ENCODE data around the gene NDUFA11.
A peak's percentile ranks its signal among the peaks of the same experiment; 100 is the strongest.
"Not testable (repeated sequence)": the region's sequence is repeated elsewhere in the genome, so short reads cannot be mapped to it uniquely, and the experiment has no call there.

The NDUFA11 gene

DNA sequence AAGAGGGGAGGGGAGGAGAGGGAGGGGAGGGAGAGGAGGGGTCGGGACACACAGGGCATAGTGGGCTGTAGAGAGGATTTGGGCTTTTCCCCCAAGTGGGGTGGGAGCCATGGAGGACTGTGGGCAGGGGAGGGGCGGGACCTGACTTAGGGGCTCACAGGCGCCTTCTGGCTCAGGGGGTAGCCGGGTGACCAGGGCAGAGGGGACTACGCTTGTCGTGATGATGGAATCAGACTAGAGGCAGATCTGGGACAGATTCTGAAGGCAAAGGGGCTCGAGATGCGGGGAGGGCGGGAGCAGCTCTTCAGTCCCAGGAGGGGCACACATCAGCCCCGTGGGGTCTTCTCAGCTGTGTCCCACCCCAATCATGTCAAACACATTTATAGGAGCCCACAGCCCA, 13.5 kb downstream of the NDUFA11 start:
- no peak for DNase-seq (ENCODE audit: low spot score)

- DNase-seq (ENCODE audit: low spot score), result no peak
Measured at GRCh38 chr19:5889288-5889971, 14.2 kb downstream of the NDUFA11 start.

GRCh38 chr19:5884065-5884811, 19.4 kb downstream of the NDUFA11 start:
- not testable (repeated sequence) for DNase-seq (ENCODE audit: low spot score)

GRCh38 chr19:5883157-5883873, 20.3 kb downstream of the NDUFA11 start:
- DNase-seq (ENCODE audit: low spot score), result not testable (repeated sequence)

DNA sequence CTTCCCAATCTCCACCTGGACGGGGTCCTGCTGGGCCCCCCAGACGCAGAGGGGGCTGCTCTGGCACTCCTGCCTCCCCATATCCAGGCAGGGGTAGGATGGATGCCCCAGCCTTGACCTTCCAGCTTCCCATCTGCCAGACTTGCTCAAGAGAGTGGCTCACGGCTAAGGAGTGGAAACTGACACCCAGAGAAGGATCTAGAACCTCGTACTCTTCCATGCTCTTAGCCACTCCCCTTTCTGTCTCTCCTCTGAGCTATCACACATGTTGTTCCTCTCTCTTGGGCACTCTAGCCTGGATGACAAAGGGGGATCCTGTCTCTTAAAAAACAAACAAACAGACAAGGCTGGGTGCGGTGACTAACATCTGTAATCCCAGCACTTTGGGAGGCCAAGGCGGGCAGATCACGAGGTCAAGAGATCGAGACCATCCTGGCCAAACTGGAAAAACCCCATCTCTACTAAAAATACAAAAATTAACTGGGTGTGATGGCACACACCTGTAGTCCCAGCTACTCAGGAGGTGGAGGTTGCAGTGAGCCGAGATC, 21.1 kb downstream of the NDUFA11 start:
- DNase-seq (ENCODE audit: low spot score), result no peak

DNA sequence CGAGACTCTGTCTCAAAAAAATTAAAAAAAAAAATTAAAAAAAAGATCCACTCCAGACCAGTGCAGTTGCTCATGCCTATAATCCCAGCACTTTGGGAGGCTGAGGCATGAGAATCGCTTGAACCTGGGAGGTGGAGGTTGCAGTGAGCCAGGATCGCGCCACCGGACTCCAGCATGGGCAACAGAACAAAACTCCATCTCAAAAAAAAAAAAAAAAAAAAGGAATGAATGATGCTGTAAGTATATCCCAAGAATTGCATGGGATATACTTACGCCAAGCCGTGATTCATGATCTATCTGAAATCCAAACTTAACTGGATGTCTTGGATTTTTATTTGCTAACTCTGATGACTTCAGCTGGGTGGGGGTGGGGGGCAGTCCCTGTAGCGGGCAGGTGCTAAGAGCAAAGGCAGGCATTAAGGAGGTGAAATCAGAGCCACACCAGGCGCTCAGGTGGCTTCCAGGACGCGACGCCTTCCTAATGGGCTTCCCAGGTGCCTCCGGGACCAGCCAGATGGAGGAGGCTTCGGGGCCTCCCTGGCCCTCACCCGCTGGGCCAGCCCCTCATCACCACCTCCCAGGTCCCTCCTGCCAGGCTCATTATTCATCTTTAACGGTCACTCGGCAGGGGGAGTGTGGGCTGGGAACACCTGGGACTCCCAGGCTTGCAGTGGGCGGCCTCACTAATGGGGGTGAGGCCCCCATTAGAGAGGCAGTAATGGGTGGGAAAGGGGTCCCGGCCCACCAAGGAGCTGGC, 21.9 kb downstream of the NDUFA11 start:
- DNase-seq (ENCODE audit: low spot score), result no peak

DNA sequence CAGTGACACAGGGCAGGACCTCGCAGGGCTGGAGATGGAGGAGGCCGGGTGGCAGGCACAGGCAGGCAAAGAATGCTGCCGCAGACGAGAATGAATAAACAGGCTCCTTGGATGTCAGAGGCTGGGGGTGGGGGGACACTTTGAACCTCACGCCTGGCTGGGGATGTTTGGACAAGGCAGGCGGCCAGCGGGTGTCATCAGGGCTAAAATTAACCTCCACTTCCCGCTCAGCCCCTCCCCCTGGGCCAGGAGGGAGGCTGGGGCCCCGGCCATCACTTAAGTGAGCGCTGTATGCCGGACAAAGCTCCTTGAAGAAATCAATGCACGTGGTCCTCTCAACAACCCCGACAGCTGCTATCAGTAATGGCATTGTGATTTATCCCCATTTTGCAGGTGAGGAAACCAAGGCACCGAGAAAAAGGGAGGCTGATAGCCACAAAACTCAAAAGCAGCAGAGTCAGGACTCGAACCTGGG, 22.9 kb downstream of the NDUFA11 start:
- peak; percentile 85 for DNase-seq (ENCODE audit: low spot score)

DNA sequence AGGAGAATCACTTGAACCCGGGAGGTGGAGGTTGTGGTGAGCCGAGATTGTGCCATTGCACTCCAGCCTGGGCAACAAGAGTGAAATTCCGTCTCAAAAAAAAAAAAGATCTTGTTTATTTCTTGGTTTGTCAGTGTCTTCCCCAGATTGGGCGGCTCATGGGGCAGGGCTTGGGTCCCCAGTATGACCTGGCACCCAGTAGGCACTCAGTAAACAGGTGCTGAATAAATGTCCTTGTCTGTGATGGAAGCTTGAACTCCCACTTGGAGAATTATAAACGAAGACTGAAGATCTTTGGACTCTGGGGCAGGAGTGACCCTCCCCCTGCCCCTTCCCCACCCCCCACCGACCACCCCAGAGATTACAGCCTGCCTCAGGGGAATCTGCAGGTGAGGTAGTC, 23.4 kb downstream of the NDUFA11 start:
- no peak for DNase-seq (ENCODE audit: low spot score)

GRCh38 chr19:5877882-5878281, 25.7 kb downstream of the NDUFA11 start:
- no peak for DNase-seq (ENCODE audit: low spot score)

GRCh38 chr19:5877427-5877826, 26.2 kb downstream of the NDUFA11 start:
- no peak for DNase-seq (ENCODE audit: low spot score)

DNA sequence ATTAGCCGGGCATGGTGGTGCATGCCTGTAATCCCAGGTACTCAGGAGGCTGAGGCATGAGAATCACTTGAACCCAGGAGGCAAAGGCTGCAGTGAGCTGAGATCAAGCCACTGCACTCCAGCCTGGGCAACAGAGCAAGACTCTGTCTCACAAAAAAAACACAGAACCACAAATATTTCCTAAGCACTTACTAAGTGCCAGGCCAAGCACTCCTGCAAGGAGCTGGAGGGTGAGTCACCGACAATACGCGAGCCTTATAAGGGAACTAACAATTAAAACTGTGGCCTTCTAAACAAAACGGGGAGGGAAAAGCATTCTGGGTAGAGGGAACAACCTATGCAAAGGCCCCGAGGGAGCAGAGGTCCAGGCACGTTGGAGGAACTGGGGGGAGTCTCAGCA, 29.1 kb downstream of the NDUFA11 start:
- peak; percentile 48 for DNase-seq (ENCODE audit: low spot score)

DNA sequence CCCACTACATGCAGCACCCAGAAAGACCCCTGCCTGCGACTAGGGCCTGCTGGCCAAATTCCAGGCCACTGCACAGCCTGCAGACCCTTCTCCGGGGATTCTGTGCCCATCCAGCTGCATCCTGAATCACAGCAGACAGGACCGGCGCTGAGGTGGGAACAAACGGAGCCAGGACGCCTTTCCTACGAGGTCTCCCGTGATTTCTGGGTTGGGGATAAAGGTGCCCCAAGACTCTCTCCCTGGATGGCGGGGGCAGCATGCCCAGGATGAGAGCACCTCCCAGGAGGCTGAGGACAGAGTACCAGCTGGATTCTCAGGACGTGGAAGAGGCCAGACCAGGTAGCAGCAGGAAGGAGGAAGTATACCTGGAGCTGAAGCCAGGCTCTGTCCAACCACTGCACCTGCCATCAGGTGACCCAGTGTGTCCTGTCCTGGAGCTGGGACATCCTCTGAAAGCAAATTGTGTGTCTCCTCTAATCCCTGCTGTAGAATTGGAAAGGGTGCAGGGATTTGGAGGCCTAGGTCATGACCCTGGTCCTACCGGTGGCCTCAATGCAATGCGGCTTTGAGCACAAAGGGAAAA, 29.9 kb downstream of the NDUFA11 start:
- DNase-seq (ENCODE audit: low spot score), result no peak

GRCh38 chr19:5870986-5871394, 32.6 kb downstream of the NDUFA11 start:
- no peak for DNase-seq (ENCODE audit: low spot score)

DNA sequence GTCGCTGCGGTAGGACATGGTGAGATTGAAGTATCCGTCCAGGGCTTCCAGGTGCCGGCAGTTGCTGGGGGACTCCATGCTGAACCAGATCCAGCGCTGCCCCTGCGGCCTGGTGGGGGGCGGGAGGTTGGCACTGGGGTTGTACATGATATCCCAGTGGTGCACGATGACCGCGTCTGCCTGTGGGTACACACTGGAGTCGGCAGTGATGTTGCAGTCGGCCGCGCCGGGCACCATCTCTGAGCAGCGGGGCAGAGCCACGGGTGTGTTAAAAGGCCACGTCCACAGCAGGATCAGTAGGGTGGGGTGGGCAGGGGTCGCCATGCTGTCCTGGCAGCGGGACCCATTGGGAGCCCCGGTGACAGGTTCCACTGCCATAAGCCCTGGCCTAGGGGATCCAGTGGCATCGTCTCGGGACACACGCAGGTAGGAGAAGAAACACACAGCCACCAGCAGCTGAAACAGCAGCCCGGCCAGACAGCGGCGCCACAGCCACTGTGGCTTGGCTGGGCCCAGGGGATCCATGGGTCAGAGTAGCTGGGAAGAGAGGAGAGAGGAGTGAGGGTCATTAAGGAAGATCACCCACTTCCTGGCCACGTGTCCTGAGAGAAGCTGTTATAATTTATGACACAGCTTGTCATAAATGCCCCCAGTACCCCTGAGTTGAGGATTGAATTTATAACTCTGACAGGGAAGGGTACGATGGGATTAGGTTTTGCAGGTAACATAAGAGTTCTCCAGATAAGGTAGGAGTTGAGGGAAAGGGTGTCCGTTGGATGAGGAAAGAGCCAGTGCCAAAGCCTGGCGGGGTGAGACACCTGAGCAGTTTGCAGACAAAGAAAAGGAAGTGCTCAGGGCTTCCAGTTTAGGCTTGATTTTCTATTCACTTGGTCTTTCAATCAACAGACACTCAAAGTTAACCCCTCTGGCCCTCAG, 36.1 kb downstream of the NDUFA11 start:
- no peak for DNase-seq (ENCODE audit: low spot score)

DNA sequence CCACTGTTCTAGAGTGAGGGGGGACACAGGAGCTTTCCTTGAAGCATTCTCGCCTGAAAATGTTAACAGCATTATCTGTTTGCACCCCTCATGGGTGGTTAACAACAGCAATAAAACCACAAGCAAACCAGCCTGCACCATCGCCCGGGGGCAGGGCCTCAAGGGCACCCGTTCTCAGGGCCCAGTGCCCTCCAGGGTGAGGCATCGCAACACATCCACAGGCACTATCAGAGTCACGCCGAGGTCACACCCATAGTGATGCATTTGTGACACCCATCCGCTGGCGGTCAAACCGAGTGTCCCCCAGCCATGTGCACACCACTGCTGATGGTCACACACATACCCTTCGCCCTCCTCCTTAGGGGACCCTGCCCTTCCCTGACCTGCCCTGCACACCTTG, 37.8 kb downstream of the NDUFA11 start:
- DNase-seq (ENCODE audit: low spot score), result no peak

DNA sequence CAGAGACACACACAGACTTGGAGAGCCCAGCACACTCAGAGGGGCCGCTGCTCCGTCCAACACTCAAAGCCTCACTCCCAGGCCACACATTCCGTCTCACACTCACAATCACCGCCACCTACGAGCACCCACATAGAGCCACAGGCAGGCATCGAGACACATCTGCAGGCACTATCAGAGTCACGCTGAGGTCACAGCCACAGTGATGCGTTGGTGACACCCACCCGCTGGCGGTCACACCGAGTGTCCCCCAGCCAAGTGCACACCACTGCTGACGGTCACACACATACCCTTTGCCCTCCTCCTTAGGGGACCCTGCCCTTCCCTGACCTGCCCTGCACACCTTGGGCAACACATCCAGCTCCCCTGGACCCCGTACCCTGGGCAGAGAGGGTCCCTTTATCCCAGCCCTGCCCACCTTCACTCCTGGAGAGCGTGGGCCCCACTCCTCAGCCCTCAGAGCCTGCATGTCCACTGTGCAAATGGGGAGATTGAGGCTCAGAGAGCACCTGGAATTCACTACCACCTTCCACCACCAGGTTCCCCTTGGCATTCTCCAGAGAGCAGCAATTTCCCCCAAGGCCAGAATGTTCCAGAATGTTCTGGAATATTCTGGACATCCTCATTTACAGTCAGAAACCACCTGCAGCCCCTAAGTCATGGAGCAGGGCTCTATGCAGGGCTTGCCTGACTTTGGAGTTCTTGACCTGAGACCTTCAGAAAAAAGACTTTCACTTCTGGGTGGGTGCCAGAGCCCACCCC, 38.7 kb downstream of the NDUFA11 start:
- no peak for DNase-seq (ENCODE audit: low spot score)

DNA sequence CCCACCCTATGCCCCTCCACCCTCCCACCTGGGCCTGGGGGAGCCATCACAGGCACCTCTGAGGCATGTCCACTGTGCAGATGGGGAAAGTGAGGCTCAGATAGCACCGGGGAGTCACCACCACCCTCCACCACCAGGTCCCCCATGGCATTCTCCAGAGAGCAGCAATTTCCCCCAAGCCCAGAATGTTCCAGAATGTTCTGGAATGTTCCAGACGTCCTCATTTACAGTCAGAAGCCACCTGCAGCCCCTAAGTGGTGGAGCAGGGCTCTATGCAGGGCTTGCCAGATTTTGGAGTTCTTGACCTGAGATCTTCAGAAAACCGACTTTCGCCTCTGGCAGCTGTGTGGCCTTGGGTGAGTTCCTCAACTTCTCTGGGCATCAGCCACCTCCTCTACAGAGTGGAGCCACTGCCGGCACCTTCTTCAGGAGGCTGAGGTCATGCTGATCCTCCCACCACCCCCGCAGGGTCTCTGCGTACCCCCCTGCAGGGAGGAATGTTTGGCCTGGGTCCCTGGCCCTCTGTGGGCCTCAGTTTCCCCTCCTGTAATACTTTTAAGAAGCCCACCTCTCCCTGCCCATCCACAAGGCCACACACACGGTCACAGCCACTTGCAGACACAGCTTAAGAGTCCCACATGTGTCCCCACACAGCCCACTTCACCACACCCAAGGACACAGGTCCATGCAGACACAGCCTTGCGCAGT, 39.4 kb downstream of the NDUFA11 start:
- DNase-seq (ENCODE audit: low spot score), result no peak

DNA sequence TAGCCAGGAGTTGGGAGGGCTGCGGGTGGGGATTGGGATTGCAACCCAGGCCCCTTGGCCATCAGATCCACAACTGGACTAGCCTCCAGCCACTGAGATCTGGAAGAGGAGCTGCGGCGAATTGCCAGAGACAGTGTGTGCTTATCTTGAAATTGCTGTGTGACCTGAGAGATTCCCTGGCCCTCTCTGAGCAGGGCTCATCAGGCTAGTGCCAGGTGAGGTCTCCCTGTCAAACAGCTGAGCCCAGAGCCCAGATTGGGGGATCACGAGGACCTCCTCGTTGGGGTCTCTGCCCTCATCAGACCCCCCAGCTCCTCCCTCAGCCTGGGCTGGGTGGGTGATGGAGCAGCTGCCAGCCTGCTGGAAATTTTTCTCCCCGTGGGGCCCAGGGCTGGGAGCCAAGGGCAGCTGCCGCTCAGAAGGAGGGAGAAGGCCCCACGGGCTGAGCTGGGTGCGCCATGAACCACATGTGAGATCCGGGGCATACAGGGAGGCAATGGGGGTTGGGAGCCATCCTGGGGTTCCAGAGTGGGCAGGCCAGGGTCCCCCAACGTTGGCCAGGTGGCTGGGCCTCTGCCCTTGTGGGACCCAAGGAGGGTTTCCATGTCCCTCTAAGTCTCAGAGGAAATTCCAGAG, 40.4 kb downstream of the NDUFA11 start:
- DNase-seq (ENCODE audit: low spot score), result no peak
